Activated CD8-positive, alpha-beta memory T cell treated with anti-CD3 and anti-CD28 coated beads, Interleukin-2, amount 50 U/mL, for 1 hour (primary cell): ENCODE data around the gene TCF12.

ENCODE experiments used
- DNase-seq: peaks from one replicate; pipeline ENCODE4 v3.0.0-alpha.2; 2020; ENCODE audit errors: extremely low read depth

TCF12 gene

DNA sequence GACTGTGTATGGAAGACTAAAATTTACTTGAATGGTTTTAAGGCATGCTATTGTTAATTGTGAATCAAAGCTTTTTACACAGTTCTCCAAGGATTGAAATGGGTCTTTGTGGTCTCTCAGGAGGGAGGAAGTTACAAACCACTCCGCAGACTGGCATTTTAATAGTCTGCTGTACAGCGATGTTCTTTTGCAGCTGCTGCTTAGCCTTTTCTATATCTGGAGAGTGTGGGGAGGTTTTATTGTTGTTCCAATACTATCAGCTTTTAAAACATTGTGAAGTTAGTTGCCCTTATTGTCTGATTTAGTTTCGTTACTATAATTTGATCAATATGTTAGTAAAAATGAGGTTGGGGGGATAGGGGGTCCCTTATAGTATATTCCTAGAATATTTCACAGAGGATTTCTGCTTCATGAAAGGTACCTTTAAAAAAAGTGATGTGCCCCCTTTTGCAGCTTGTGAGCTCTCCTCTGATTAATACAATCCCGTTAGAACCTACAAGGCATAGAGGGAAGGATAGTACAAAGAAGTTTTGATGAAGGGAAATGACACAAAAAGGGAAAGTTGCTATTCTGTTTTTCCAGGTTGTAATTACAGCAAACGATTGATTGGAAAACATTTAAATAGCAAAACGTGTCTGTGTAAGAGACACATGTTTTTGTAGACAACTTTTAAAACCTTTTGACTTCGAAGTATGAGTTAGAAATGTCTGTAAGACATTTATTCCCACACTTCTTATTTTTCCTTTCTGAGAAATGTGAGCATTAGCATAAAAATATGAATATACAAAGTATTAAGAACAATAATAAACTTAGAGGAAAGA is 299.5 kb downstream of the TCF12 start:
- no peak for DNase-seq

DNA sequence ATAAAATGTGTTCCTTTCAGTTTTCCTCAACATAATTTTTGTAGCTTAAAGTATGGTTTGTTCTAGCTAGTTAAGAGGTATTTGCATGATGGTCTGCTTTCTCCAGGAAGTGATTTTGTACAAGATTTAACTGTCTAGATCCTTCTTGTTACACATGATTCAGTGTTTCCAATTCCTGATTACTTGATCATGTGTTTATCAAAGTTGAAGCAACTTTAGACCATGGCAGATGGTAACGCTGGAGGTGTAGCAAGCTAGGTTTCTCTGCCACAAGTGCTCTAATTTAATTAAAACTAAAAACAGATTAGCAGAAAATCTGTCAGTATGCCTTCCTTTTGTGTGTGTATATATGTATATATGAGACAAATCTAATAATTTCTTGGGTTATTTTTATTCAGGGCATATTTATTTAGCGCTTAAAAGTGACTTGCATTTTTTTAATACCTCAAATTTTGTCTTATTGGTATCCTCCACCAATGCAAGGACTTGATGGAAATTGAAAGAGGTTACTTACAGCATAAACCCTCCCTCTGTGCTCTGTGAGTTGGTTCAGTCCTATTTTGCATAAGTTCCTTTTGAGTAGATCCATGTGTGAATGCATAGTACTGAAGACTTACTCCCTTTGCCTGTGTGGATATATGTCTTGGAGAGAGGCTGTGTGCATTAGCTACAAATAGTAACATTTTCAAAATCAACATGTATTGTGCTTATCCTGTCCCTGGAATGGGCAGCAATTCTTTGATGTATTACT is 300.6 kb downstream of the TCF12 start:
- DNase-seq = no peak

DNA sequence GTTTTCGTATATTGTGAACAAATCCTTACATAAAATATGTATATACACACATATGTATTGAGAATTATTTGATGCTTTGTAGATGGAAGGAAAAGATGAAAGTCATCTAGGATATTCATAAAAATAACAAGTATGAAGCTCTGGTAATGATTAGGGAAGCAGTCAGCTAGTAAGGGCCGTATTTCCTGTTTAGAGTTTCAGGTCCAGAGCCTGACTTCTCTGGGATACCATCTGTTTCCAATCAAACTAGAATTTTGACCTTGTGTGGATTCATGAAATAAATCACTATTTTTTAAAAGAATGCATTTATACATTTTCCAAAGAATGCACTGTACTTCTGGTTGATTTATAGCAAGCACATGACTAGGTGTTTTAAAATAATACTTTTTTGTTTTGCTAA is 301.8 kb downstream of the TCF12 start:
- no peak for DNase-seq

DNA sequence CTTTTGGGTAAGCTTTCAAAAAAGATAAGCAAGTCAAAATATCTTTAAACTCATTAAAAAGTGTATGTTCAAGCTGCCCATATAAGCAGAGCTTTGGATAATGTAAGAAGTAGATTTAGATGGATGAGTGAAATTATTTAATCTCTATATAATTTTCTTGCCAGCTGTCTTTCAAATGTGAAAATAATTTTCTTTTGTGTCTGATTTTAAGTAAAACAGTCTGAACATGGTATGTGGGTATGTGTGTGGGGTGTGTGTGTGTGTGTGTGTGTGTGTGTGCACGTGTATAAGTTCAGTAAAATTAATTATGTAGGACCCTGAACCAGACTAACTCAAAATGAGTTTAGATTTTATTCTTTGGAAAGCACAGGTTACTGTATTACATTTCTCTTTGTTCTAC is 302.7 kb downstream of the TCF12 start:
- DNase-seq = no peak

DNA sequence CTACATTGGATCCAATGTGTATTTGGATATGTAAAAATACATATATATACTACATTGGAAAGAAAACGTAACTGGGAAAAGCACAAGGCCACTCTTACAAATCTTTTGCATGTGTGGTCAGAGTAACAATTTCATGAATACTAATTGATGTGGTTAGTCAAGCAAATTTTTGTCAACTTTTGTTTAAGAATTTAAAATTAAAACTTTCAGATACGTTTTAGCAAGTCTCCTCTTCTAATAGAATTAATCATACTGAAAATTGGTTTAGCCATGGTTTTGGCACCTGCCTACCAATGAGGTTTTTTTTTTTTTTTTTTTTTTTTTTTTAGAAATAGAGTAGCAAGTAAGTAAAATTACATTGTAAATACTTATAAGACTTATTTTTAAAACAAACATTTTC is 304.9 kb downstream of the TCF12 start:
- no peak for DNase-seq

DNA sequence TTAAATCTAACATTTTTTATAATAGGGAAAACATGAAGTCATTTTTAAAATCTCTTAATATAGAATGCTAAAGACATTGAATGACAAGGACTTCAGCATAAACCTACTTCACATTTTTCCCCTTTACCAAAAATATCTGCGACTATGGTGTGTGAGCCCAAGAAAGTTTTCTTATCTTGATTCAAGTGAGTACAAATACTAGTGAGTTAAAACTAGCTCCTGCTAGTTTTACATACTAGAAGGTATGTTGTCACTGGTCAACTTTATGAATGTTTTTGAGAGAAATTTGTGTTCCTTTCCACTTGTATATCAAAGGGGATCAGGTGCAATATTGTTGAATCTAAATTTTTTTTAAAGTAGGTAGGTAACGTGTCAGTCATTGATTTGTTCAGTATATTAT is 305.4 kb downstream of the TCF12 start:
- no peak for DNase-seq

DNA sequence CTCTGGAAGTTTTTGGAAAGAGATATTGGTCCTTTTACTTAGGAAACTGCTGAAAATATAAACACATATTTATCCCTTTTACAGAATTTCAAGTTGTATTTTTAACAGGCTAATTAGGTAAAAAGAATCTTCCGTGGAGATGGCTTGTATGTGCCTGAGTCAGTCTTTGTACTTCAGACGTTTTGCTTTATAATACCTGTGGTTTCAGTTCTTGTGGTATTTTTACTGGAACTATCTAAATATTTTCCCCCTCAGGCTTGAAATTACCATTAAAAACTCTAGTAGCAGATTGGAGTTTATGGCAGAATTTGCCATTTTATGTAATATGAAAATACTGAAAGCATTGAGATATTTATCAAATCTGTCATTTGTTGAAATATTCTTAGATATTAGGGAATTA is 306.2 kb downstream of the TCF12 start:
- DNase-seq = no peak

DNA sequence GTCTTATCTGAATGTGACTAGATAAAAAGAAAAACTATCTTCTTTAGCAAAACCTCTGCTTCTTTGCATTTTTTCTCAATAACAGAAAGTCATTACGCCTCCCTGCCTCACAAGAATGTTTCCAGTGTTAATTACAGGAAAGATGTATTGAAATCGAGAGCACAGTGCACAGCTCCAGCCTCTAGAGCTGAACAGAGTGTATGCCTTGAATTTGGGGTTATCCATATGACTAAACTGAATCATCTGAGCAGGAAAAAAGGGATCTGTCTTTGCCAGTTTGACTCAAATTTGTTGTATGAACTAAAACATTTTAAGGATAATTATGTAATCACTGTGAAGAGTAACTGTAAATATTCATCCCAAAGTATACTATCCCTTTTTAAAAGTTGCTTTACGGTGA is 308.7 kb downstream of the TCF12 start:
- no peak for DNase-seq

DNA sequence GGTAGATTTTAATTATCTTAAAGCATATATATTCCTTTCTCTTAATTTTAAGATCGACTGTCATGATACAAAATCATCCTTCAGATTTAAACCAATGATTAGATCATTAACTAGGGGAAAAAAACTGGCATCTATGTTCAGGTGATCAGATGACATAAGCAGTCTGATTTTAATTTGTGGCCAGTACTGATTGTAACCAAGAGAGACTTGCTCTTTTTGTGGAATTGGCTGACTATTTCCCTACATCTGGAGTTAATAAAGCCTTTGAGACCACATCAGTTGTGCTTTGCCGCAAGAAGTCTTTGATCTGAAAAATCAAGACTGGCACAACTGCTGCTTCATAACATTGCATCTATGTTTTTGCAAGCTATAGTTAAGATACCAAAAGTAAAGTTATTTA is 309.5 kb downstream of the TCF12 start:
- DNase-seq = no peak

DNA sequence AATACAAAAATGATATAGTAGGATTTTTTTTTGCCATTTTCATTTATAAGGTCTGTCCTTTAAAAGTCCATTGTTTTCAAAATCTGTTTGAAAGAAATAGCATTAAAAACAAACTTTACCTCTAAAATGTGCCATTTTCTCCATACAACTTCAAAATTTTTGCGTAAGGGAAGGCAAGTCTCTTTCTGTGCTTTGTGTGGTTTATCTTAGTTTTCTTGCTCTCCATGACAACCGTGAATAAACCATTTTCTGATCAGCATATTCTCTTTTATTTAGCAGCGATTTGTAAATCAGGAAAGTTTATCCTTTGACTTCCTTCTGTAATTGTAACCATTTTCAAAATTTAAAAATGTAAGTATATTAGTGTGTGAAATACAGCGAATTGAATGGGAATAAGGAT is 310.0 kb downstream of the TCF12 start:
- no peak for DNase-seq

DNA sequence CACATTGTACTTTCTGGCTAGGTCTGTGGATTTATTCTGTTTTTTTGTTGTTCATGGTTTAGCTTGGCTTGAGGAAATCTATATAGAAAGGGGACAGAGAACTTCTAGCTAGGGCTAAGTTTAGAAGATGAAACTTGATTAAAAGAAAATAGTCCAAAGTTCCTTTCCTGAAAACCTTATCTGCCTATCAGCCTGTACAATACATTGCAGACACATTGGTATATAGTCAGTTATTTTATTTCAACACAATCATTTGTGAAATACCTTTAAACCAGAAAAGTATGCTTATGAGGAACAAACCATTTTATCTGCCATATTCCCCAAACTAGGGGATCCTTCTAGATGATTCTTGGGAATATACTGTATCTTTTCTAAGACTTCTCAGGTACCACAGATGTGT is 310.6 kb downstream of the TCF12 start:
- no peak for DNase-seq

DNA sequence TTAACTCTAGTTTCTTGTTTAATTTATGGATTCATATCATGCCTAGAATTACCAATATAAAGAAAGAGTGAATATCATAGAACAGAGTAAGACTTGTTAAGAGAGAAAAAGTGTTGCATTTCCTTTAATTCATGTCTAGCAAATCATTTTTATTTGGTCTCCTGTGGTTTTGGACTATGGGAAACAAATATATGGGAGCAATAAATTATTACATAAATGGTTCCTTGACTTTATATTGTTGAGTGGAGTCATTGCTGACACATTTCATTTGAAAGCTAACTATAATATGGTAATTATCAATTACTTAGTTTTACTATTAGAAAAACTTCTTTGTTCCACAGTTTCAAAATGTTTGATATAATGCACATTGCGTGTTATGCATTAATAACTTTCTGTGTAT is 313.1 kb downstream of the TCF12 start:
- no peak for DNase-seq

DNA sequence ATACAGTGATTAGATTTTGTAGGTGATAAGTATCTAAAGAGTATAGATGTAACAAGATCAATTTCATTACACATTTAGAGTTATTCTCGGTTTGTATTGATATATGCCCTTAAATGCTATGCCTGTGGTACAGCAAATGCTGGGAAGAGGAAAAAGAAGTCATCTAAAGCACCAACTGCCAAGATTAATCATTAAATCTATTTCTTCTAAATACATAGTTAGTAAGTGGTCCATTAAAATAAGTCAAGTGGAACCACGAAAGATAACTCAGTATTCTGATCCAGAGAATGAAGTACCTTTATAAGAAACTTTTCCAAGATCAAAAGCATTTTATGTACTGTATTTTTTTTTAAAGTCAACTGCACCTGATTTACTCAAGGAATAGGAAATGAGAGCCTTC is 315.7 kb downstream of the TCF12 start:
- no peak for DNase-seq

DNA sequence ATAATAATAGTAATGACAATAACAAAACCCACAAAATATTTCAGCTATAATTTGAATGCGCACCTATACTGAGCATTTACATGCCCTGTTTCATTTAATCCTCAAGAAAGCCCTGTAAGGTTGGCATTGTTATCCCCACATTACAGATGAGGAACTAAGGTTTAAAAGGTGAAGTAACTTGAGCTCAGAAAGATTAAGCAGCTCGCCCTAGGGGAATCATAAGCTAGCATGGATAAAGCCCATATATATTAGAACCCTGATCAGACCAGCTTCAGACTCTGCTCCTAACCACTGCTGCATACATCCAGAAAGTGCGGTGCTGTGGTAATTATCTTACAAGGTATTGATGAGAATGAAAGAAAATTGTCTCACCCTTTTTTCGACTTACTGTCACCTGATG is 316.7 kb downstream of the TCF12 start:
- DNase-seq = no peak

DNA sequence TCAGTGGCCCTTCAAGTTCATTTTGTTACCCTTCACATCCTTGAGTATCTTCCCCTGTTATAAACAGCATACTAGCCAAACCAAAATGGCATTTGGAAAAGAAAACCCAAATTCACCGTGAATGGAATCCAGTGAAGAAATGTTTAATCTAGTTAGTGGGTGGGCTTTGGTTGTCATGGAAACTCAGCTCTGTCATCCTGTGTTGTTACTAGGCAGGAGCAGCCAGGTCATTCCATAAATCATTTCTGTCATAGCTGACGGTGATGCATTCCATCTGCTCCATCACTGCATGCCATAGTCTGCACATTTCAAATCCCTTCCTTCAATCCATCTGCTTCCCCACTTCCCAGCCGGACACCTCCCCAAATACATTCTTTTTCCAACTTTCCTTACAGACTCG is 317.4 kb downstream of the TCF12 start:
- DNase-seq = no peak

DNA sequence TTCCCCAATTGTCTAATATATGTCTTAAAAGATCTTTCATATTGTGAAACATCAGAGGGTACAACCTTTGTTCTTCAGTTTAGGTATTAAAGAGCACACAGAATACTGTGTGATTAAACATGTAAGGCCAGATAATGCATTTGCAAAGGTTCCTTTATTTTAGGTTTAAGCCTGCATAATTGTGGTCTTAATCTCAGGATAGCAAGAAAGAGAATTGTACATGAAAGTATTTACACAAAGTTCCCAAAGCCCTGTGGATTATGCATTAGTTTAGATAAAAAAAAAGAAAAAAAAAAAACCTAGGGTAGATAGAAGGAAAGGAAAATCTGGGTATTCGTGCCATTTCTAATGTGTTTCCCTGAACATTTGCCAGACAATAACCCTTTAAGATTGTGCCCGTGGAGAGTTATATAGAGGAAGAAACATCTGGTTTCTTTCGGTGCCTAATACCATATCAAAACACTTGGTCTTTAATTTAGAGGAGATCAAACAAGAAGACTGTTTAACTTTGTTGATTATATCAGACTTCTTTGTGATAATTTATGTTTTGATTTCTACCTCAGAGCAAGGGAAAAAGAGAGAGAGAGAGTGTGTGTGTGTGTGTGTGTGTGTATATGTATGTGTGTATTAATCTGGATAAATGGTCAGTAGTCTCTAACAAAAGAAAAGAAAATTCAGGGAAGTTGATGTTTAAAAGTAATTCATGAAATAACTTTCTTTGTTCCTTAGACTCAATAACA is 318.3 kb downstream of the TCF12 start:
- DNase-seq = no peak

DNA sequence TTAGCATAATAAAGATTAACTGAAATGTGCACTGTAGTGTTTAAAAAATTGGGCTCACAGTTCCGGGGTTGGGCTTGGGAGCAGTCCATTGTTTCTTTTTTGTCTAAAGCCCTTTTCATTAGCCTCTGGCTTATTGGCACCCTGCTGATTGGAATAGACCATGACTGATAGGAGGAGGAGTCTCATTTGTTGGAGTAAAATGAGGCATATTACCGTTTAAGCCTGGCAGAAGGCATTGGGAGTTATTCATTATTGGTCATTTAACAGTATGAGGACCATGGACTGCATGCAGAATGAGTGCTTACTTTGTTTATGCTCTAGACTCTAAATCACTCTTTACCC is 318.8 kb downstream of the TCF12 start:
- no peak for DNase-seq

DNA sequence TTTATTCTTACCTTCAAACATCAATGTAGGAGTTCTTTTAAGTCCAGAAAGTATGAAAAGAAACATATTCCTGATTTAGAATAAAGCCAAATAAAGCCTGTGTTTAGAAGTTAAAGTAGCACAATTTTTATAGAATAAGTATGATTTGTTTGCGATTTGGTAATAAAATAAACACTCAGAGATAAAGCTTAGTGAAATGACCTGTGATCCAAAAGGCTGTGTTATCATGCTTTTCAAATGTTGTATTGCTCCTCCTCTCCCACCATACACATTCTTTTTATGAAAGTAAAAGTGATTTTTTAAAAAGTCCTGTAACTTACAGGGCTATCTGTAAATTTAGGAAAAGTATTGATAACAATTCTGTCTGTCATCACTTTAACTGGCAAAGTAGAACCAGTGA is 319.2 kb downstream of the TCF12 start:
- DNase-seq = no peak

DNA sequence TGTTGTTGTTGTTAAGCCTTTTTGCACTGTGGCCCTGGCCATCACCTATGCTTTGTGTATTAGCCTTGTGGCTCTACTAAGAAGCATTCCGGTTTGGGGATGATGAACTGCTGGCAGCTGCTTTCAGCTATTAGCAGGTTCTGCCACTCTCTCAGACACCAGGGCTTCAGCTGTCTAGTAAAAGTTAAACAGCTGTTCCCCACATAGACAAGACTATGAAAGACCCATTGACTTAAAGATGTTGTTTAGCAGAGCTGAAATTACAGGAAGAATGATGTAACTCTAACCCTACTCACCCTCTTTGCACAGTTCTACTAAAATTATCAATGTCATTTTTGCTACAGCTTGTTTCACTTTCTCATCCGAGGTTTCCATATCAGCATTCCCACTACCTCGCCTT is 326.7 kb downstream of the TCF12 start:
- DNase-seq = no peak

DNA sequence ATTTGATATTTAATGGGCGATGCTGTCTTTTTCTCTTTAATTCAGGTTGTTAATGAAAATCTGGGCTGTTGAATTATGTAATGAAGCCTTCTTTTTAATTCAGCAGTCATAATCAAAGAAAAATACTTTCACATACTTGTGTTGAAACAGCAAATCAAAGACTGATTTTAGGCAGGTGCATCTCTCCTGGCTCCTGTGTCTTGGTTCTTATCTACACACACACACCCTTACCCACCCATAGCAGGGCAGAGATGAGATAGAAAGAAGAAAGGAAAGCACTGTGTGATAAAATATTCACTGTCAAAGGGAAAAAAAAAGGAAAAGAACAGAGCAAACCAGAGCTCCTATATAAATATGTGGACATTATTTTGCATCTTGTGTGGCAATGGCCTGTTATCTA is 327.3 kb downstream of the TCF12 start:
- DNase-seq = no peak

DNA sequence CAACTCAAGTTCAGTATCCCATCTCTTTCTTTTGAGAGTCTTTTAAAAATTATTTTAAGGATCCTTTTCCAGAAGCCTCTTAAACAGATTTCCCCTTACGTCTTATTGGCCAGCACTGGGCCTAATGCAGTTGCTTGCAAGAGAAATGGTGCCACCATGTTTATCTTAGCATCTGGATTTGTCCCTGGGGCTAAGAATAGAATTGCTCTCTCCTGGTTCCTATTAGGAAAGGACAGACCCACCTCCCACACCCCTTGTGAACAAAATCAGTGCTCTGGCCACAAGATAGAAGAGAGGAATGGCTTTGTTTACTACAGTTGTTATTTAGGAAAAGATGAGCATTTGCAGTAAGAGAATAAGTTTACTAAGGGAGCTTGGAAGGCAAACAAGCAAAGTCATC is 329.6 kb downstream of the TCF12 start:
- no peak for DNase-seq

DNA sequence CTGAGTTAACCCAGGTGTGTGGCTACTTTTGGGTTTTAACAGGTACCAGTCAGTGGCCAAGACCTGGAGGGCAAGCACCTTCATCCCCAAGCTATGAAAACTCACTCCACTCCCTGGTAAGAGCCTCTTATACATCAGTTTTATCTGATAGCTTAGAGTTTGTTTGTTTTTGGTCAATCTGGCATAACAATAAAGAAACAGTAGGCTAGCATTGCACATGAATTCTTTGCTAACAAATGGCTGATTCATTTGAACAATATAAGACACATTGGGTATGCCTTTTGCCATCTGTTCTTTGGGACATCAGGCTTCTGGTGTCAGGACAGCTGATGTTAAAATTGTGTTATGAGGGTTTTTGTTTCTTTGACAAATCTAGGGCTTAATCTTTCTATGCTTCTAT is 332.9 kb downstream of the TCF12 start:
- DNase-seq = no peak

DNA sequence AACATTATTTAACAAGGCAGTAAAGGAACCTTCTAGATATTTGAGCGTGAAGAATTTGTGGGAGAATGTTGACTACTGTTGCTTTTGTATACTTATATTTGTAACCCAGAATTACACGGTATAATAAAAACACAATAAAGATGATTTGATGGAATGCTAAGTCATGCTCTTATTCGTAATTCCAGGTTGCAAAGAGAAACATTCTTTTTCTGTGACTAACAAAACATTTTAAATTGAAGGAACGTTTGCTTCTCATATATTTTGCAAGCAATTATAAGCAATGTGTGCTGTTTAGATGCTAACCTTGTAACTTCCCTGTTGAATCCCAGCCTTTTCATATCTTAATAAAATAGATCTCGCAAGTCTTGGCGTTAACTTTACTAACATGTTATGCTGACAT is 333.5 kb downstream of the TCF12 start:
- DNase-seq = no peak
